IPS-NIHi11 (cell line): ENCODE data around the gene GGT5.

Experiments
- DNase-seq: peaks from one replicate; pipeline ENCODE4 v3.0.0; 2012; ENCODE audit warnings: mixed read lengths, low spot score

GGT5 gene

DNA sequence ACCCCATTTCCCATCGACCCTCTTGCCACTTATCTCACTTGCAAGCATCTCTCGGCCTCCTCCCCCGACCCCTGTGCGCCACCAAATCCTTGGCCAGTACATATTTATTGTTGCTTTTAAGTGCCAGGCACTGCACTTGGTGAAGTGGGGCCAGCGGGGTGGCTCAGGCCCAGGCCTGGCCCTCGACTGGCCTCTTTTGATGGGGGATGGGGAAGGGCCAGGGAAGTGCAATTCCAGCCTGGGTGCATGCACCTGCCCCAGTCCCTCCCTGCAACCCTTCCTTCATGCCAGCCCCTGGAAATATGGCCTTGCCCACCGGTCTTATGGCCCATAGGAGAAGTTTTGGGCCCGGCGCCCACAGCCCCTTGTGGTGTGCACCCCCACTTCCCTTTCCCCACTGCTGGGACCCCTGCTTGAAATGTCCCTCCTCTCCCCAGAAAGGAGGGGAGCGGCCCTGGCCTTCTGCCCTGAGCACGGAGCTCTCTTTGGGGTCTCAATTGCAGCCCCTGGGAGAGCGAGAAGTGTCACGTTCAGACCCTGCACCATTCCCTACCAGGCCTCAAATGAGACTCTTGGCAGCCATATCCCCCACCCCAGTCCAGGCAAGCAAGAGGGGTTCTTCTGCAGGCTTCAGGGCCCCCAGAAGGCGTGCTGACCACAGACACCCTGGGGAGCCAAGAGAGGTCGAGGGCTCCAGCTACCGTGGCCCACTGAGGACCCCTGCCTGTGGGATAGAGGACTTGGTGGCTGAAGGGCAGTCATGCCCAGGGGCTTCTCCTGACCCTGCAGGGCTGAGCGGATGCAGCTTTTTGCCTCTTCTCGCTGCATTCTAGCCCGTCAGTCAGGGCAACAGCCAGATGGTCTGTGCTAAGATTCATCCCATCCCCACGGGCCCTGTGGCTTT lies 62.6 kb downstream of the GGT5 start:
- DNase-seq = no peak

DNA sequence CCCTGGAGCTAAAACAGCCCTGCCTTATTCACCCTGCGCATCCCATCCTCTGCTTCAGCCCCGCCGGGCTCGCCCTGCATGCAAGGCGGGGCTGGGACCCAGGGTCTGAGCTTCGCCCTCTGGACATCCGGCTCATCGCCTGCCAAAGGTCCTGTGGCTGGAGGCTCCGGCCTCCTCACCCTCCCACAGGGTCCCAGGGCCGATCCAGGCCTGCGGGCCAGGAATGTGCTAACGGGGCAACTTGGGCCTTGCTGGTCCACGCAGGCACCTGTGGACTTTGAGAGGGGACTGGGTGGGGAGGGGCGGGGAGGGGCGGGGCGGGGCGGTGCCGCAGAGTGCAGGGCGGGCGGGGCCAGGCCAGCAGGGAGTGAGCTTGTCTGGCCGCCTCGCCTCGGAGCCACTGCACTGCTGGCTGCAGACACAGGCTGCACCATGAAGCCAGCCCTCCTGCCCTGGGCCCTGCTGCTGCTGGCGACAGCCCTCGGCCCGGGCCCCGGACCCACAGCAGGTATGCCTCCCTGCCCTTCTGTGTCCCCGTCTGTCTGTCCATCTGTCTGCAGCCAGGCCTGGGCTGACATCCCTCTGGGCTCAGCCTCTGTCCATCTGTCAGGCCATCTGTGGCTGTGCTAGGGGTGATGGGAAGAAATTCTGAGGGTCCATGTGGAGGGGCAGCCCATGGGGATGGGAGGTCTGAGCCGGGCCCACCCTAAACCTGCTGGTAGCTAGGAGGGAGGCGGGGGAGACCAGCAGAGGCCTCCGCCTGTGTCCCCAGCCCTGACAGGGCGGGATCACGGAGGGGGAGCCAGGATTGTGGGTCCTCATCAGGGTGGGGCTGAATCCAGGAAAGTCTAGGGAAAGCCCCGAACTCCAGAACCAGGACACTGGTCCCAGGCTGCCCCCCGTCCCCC lies 63.5 kb downstream of the GGT5 start, which contains the start of gene SUSD2:
SUSD2 (plus strand) TSS at position 400 of the 908 bp plus-strand sequence; CDS start at position 433, 33 bp downstream.
- peak; percentile 79 for DNase-seq

DNA sequence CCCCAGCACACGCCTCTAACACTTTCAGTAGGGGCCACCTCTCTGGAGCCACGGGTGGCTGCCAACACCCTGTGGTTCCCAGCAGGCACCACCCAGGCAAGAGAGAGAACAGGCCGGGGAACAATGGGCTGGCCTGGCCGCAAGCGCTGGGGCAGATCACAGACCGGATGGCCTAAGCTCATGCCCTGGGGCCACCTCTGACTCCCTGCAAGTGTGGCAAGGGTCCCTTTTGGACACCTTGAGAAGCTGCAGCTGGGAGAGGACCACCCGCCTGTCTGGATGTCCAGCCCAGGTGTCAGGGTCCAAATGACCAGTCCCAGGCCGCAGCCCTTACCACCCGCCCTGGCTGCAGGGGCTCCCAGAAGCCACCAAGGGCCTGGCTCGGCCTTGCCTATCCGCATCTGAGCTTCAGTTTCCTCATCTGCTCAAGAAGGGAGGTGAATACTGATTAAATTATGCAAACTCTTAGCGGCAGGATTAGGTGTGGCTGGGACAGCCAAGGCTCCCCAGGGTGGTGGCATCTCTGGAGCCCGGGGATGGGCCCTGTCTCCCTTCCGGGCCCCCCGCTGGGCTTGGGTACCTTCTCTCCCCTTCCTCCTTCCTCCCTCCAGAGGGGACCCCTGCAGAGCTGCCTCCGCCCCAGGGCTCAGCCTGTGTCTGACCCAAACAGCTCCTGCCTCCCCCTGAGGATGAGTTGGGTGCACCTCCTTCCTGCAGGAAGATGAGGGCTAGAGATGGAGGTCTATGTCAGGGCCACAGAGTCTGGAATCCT lies 64.4 kb downstream of the GGT5 start:
- DNase-seq = no peak

DNA sequence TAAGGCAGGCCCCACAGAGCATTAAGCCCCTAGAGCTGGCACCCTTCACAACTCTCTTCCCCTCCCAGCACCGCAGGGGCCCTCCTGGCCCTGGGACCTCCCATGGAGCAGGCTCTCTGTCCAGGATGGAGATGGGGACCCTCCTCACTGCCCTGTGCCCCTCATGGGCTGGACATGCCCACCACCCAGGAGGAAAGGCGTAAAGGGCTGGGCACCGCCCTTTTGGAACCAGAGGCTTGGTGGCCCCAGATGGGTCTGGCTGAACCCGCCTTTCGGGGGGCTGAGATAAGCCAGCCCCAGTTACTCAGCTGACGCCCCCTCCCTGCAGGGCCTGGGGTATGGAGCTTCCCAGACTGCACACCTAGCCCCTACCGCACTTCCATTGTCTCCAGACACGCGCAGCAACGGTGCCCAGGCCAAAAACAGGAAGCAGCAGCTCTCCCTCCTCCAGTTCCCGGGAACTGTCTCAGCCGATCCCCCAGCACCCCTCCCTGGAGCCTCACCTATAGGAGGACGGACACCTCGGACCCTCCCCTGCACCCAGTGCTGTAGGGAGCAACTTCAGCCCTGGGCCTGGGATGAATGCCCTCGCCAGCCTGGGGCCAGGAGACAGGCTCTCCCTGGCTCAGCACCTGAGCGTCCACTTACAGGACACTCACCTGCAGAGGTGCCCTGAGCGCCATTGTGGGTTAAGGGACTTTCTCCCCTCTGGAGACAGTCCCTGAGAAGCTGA lies 65.2 kb downstream of the GGT5 start:
- no peak for DNase-seq

DNA sequence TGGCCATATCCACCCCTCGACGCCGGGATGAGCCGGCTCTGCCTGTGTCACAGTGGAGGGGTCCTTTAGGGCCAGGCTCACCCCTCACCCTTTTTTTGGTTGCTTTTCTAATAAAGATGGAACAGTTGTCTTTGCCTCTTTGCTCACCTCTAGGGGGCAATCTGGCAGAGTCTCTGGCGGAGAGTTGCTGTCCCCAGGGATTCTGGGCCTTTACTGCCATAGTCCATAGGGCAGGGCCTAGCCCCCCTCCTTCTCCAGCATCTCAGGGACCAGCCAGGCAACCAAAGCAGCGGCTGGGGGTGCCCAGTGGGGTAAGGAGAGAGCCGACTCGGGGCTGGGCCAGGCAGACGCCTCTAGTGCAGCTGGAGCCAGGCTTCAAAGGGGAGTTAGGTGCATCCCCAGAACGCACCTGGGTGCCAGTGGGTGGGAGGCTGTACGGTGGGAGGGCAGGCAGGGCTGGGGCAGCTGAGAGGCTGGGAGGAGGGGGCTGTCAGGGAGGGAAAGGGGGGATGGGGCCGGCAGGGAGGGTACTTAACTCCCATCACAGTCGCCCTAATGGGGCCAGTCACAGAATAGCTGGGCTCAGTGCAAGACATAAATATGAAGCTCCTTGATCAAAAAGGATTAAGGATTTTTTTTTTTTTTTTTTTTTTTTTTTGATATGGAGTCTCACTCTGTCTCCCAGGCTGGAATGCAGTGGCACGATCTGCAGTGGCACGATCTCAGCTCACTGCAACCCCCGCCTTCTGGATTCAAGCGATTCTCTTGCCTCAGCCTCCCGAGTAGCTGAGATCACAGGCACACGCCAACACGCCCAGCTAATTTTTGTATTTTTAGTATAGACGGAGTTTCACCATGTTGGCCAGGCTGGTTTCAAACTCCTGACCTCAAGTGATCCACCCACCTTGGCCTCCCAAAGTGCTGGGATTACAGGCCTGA lies 66.1 kb downstream of the GGT5 start:
- peak; percentile 58 for DNase-seq

DNA sequence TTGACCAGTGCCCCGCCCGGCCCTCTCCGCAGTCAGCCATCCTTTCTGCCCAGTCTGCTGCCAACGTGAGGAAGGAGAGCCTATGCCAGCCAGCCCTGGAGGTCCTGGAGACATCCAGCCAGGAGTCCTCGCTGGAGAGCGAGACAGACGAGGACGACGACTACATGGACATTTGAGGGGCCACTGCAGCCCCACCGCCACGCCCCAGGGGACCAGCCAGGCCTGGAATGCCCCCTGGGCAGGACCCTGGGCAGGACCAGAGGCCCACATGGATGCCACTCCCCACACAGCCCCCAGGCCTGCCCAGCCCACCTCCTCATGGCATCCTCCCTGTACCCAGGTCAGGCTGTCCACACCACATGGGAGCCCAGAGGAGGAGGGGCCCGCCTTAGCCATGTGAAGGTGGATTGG lies 66.9 kb downstream of the GGT5 start:
- no peak for DNase-seq

DNA sequence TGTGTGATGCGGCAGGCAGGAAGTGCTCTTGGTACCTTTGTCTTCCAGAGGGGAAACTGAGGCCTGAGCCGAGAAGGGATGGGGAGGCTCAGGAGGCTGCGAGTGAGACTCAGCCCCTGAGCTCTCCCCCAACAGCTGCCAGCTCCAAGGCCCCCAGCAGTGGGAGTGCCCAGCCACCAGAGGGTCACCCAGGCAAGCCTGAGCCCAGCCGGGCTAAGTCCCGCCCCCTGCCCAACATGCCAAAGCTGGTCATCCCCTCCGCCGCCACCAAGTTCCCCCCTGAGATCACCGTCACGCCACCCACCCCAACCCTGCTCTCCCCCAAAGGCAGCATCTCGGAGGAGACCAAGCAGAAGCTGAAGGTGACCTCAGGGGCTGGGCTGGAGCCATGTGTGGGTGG lies 67.4 kb downstream of the GGT5 start:
- DNase-seq = no peak

DNA sequence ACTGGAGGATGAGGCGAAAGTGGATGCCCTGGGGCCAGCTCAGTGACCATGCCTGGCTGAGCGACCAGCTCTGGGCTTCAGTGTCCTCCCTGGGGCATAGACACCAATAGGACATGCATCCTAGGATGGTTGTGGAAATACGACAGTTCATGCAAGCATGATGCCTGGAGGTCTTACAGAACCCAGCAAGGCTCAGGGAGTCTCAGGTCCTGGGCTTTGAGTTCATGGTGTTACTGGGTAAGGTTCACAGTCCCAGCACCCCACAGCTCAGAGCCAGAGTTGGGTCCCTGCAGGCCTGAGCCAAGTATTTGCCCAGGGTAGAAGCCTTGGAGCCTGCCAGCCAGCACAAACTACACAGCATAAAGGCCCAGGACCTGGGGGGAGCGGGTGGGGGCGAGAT lies 67.8 kb downstream of the GGT5 start:
- DNase-seq = no peak

DNA sequence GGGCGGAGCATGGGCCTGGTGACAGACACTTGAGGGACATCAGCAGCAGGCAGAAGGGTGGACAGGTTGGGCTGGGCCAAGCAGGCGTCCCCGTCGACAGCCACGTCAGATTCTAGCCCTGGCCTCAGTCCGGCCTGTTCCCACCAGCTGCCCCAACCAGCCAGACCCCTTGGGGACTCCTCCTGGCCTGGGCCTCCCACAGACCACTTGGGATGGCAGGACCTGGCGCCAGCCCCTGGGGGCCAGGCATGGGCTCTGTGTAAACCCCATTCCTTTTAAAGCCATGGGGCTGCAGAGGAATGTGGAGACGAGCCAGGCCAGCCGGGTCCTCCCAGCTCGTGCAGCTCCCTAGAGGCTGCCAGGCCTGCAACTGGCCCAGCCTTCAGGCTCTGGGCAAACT lies 68.3 kb downstream of the GGT5 start:
- no peak for DNase-seq

DNA sequence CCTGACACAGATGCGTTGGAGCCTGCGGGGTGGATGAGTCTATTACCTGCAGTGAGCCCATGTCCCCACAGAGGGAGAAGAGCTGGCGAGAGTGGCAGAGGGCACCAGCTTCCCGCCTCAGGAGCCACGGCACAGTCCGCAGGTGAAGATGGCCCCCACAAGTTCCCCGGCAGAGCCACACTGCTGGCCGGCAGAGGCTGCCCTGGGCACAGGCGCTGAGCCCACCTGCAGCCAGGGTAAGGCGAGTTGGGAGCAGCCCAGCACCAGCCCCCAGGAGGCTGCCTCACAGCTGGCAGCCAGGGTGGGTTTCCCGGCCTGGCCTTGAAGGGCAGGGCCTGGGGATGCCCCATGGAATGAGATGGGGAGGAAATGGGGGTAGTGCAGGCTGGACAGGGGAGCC lies 68.8 kb downstream of the GGT5 start:
- no peak for DNase-seq

DNA sequence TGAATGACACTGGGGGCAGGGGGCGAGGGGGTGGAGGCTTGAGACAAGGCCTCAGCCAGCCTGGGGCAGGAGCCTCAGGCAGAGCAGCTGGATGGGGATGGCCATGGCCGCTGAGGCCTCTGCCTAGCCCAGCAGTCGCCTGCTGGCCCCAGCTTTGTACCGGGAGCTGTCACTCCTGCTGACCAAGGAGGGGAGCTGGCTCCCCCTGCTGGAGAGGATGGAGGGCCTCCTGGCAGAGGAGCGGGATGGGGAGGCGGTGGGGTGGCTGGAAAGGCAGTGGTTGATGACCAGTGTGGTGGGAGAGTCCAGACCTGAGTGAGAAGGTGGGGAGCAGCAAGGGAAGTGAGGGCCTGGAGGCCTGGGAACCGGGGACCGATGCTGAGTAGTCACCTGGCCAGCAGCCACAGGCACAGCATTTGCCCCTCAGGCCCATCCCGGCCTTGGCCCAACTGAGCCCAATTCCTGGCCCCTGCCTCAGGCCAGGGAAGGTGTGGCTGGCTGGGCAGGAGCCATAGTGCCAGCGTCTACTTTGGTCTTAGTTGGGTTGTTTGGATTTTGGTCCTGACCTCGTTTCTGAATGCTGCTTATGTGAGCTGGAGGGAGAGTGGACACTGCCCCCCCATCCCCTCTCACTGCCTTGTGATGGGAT lies 69.6 kb downstream of the GGT5 start:
- DNase-seq = peak; percentile 90

DNA sequence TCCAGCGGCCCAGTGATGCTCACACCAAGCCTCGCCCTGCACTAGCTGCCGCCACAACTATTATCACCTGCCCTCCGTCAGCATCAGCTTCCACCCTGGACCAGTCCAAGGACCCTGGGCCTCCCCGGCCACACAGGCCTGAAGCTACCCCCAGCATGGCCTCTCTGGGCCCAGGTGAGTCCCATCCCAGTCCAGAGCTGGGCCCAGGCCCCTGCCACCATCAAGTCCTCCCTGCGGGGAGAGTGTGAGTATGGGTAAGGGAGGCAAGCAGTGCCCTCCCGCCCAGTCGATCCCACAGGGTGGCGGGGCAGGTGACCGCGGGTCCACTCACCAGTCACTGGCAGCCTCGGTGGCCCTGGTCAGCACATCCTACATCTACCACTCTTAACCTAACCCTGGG lies 73.1 kb downstream of the GGT5 start:
- no peak for DNase-seq

DNA sequence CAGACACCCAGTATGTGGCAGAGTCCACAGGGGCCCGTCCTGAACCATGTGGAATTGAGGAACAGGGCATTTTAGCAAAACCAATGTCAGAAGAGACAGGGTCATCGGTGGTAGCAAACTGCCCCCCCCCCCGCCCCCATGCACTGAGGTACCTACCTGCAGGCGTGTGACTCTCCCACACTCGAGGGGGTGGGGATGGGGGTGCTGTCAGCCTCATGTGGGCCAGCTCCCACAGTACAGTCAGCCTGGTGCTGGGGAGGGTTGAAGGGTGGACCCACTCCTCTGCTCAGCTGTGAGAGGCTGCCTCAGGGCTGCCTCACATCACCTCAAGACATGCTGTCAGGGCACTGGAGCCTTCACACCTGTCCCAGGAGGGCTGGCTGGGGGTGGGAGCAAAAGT lies 74.2 kb downstream of the GGT5 start:
- DNase-seq = no peak

DNA sequence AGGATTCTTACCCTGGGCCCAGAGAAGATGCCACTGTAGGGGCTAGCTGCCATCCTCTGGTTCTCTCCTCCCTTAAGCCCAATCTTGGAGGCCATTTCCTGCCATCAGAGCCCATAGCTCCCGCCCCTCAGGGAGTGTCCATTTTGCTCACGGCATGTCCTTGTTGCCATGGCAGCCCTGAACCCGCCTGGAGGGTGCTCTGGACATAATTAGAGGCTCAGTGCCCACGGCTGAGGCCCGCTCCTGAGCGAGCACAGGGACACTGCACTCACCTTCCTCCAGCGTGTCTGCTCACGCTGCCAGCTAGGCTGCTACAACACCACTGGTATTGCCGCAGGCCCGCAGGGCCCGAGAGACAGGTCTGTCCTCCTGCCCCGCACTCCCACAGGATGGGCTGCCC lies 74.7 kb downstream of the GGT5 start:
- no peak for DNase-seq
